SJCRH30 (cell line): ENCODE data around the gene NOL7. TPM values are rescaled to one million over a fixed set of nuclear protein-coding genes. Genes with fewer than 3 reads are reported as not detected.

Experiments used
- DNase-seq, 2 experiments: peaks; one replicate each; pipeline ENCODE4 v3.0.0-alpha.2; 2015 to 2020
- H3K27ac ChIP-seq: fragments of 250-450 bp; sonication (Bioruptor Pico); 2 replicates; pipeline ENCODE4 v1.5.1; 2020; ENCODE audit warnings: mild to moderate bottlenecking, moderate library complexity
- H3K27me3 ChIP-seq: fragments of 250-450 bp; sonication (Bioruptor Pico); 2 replicates; pipeline ENCODE4 v1.5.1; 2020; ENCODE audit warnings: mild to moderate bottlenecking, moderate library complexity
- H3K36me3 ChIP-seq: fragments of 250-450 bp; sonication (Bioruptor Pico); 2 replicates; pipeline ENCODE4 v1.5.1; 2020; ENCODE audit warnings: mild to moderate bottlenecking, moderate library complexity
- H3K4me1 ChIP-seq: fragments of 250-450 bp; sonication (Bioruptor Pico); 2 replicates; pipeline ENCODE4 v1.5.1; 2020; ENCODE audit warnings: mild to moderate bottlenecking, moderate library complexity
- H3K4me3 ChIP-seq: fragments of 250-450 bp; sonication (Bioruptor Pico); 2 replicates; pipeline ENCODE4 v1.5.1; 2020; ENCODE audit warnings: mild to moderate bottlenecking, moderate library complexity
- H3K9me3 ChIP-seq: fragments of 250-450 bp; sonication (Bioruptor Pico); replicated peaks from 2 replicates; pipeline ENCODE4 v1.5.1; 2020; ENCODE audit warnings: mild to moderate bottlenecking, moderate library complexity
- total RNA-seq: library from RNA; depleted of rRNA; stranded (reverse); fragments of >200 nt; shearing (Covaris generic); gene quantifications from 2 replicates; pipeline ENCODE4 v1.2.3, GENCODE V29; 2014; rRNA removed

The NOL7 gene
- 44.8 and 45.8 TPM in 2 replicates for total RNA-seq

DNA sequence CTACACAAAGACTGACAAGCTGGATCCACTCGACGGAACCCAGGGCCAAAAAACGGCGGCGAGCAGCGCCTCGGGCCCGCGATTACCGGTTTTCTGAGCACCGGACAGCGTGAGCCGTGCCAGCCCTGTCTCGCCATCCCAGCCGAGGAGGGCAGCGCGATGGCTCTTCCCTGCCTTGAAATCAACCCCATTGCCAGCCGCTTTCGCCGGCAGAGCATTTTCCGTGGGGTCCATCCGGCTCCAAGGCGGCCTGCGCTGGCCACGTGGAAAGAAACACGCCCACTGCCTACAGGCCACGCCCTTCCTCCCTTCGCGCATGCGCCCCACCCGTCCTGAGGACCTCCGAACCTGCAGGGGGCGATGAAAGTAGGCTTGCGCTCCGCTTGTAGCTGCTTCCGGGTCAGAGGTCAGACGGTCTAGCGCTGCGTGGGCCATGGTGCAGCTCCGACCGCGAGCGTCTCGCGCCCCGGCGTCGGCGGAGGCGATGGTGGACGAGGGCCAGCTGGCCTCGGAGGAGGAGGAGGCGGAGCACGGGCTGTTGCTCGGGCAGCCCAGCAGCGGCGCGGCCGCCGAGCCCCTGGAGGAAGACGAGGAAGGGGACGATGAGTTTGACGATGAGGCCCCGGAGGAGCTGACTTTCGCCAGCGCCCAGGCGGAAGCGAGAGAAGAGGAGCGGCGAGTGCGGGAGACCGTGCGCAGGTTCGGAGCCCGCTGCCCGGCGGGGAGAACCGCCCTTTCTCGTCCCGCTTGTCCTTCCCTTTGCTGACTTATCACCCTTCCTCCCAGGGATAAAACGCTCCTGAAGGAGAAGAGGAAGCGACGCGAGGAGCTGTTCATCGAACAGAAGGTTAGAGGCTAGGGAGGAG, at the start of gene NOL7:
Gene NOL7 (plus strand): TSS at position 410 of the 866 bp plus-strand sequence. CDS start 24 bp downstream, at position 434.
- Histone ChIP-seq H3K27ac (peak within 1 kb of the TSS; percentile 94), H3K36me3 (peaks cover 20% of the 10 kb centered on the region), H3K4me3 (peak within 1 kb of the TSS; percentile 79), H3K27me3 (no peaks in the 10 kb centered on the region), H3K9me3 (no peaks in the 10 kb centered on the region), H3K4me1 (peaks cover 3% of the 10 kb centered on the region; the same call in 1 of the 2 replicates)
- DNase-seq, result peak; percentile 95

DNA sequence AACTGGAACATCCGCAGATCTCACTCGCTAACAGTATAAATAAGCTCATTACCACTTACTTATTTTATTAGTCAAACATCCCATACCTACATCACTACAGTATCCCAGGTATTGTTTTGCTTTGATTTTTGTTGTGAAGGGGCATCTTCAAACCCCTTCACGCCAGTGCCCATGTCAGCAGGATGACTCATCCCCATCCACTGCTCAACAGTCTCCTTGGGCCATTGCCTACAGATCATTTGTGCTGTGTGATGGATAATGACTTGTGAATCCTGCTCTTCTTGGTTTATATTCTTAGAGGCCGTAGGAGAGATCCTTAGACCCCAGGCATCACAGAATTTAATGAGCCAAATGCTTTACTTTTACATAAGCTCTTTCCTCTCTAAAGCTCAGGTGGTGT, 49.2 kb upstream of the NOL7 start:
- H3K27ac ChIP-seq, result no peak overlapping the region
- DNase-seq, result no peak
- no peaks in the 10 kb centered on the region for H3K36me3 ChIP-seq
- H3K4me3 ChIP-seq, result no peak overlapping the region
- no peaks in the 10 kb centered on the region for H3K4me1 ChIP-seq
- no peaks in the 10 kb centered on the region for H3K9me3 ChIP-seq
- no peaks in the 10 kb centered on the region for H3K27me3 ChIP-seq

GRCh38 chr6:13566500-13566899, 48.6 kb upstream of the NOL7 start:
- Histone ChIP-seq H3K36me3 (no peaks in the 10 kb centered on the region), H3K9me3 (no peaks in the 10 kb centered on the region), H3K27ac (no peak overlapping the region), H3K27me3 (no peaks in the 10 kb centered on the region), H3K4me1 (no peaks in the 10 kb centered on the region), H3K4me3 (no peak overlapping the region)
- no peak for DNase-seq

GRCh38 chr6:13568970-13569369, 46.2 kb upstream of the NOL7 start:
- no peak overlapping the region for H3K4me3 ChIP-seq

DNA sequence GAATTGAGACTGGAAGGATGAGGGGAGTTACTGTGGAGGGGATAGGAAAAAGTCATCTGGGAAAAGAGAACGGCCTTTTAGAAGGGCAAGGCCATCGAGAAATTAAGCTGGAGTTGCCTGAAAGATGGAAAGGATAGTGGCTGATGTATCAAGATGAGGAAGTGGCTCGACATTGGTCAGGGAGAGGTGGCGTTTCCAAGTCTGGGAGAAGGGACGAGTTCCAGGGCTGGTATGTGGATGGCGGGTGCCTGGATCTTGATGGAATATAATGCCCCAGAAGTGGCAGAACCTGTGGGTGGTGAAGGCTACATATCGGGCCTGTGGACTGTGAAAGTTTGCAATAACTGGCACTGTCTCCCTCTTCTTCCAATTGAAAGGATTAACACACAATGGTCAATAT, 42.9 kb upstream of the NOL7 start:
- Histone ChIP-seq H3K4me3 (no peak overlapping the region), H3K36me3 (no peaks in the 10 kb centered on the region), H3K27me3 (no peaks in the 10 kb centered on the region), H3K27ac (no peak overlapping the region), H3K4me1 (no peaks in the 10 kb centered on the region), H3K9me3 (no peaks in the 10 kb centered on the region)
- no peak for DNase-seq

More at GRCh38 chr6:13568970-13569369, 46.2 kb upstream of the NOL7 start:
- Histone ChIP-seq H3K27ac (no peak overlapping the region), H3K9me3 (no peaks in the 10 kb centered on the region), H3K36me3 (no peaks in the 10 kb centered on the region), H3K27me3 (no peaks in the 10 kb centered on the region), H3K4me1 (no peaks in the 10 kb centered on the region)
- no peak for DNase-seq

GRCh38 chr6:13572951-13573654, 42.0 kb upstream of the NOL7 start:
- Histone ChIP-seq H3K36me3 (no peaks in the 10 kb centered on the region), H3K4me3 (no peak overlapping the region; the same call in 1 of the 2 replicates), H3K4me1 (no peaks in the 10 kb centered on the region), H3K9me3 (no peaks in the 10 kb centered on the region), H3K27me3 (no peaks in the 10 kb centered on the region), H3K27ac (no peak overlapping the region)
- no peak for DNase-seq

DNA sequence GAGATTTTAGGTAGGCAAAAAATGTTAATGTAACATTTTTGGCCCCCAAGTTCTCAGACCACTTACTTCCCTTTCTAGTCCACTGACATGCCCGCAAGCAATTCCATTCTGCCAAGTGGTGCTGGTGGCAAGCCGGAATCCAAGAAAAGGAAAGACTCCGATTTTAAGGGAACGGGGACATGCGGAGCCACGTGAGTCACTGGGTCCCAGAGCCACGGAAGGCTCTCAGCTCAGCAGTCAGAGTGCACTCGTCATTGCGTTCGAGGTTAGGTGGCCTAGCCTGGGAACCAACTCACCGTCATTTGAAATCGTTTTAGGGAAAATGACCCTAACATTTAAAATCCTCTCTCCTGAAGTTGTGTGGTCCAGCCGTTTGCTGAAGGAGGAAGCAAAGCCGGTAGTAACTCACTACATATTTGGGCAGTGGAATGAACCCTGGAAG, 41.4 kb upstream of the NOL7 start:
- H3K4me3 ChIP-seq, result peak overlapping the region; percentile 74
- H3K36me3 ChIP-seq, result no peaks in the 10 kb centered on the region
- no peaks in the 10 kb centered on the region for H3K27me3 ChIP-seq
- no peaks in the 10 kb centered on the region for H3K9me3 ChIP-seq
- DNase-seq, result peak in 1 of 2 experiments; percentile 16
- no peaks in the 10 kb centered on the region for H3K4me1 ChIP-seq
- H3K27ac ChIP-seq, result no peak overlapping the region

GRCh38 chr6:13574149-13574570, 41.0 kb upstream of the NOL7 start:
- no peaks in the 10 kb centered on the region for H3K4me1 ChIP-seq
- H3K9me3 ChIP-seq, result no peaks in the 10 kb centered on the region
- H3K36me3 ChIP-seq, result no peaks in the 10 kb centered on the region
- peak overlapping the region; percentile 77 for H3K27ac ChIP-seq
- H3K27me3 ChIP-seq, result no peaks in the 10 kb centered on the region
- H3K4me3 ChIP-seq, result peak overlapping the region; percentile 74
- peak; percentile 85 to 89 for DNase-seq

DNA sequence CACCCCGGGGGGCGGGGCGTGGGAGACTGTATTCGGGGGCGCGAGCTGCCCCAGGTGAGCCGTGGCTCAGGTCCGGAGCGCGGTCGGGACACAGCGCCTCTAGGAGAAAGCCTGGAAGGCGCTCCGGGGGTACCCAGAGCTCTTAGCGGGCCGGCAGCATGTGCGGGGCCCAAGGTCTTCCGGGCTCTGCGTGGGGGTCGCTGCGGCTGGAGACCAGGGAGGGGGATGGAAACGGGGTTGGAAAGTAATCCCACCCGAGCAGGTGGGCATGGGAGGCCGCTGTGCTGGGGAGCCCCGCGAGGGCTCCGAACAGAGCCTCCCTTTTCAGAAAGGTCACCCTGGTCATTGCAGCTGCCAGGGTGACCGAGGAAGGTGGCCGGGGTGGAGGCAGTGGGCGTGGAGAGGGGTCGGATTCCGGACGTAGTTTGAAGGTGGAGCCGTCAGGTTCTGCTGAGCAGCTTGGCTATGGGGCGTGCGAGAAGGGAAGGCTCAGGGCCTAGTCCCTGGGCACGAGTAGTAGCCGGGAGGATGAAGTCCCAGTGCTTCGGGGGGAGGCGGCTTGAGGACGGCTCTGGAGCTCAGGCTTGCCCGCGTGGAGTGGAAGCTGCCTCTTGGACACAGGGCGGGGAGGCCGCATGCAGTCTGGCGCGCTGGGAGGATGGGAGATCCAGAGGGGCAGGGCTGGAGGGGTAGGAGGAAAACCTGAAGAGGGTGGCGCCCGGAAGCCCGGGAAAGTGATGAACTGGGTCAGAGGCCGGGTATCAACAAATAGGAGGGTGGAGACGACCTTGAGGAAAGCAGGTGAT, 40.4 kb upstream of the NOL7 start, which contains the start of gene SIRT5:
Gene SIRT5 (plus strand): TSS at position 31 of the 806 bp plus-strand sequence. CDS start 9,510 bp downstream, outside the sequence.
- H3K36me3 ChIP-seq, result no peaks in the 10 kb centered on the region
- peak within 1 kb of the TSS; percentile 74 for H3K4me3 ChIP-seq
- no peaks in the 10 kb centered on the region for H3K9me3 ChIP-seq
- peak within 1 kb of the TSS; percentile 77 for H3K27ac ChIP-seq
- H3K27me3 ChIP-seq, result no peaks in the 10 kb centered on the region
- no peaks in the 10 kb centered on the region for H3K4me1 ChIP-seq
- peak; percentile 73 to 80 for DNase-seq

- no peaks in the 10 kb centered on the region for H3K4me1 ChIP-seq
- DNase-seq, result no peak
- H3K27ac ChIP-seq, result no peak overlapping the region; the same call in 1 of the 2 replicates
- H3K36me3 ChIP-seq, result no peaks in the 10 kb centered on the region
- no peaks in the 10 kb centered on the region for H3K9me3 ChIP-seq
- H3K4me3 ChIP-seq, result peak overlapping the region; percentile 74
- H3K27me3 ChIP-seq, result no peaks in the 10 kb centered on the region
These were observed 39.8 kb upstream of the NOL7 start for GRCh38 chr6:13575377-13575775.

DNA sequence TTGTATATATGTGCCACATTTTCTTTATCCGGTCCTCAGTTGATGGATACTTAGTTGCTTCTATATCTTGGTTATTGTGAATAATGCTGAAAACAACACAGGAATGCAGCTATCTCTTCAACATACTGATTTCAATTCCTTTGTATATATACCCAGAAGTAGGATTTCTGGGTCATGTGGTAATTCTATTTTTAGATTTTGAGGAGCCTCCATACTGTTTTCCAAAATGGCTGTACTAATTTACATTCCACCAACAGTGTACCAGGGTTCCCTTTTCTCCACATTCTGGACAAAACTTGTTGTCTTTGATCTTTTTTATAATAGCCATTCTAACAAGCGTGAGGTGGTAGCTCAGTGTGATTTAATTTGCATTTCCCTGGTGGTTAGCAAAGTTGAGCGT, 39.1 kb upstream of the NOL7 start:
- Histone ChIP-seq H3K4me1 (no peaks in the 10 kb centered on the region), H3K36me3 (no peaks in the 10 kb centered on the region), H3K27me3 (no peaks in the 10 kb centered on the region), H3K27ac (no peak overlapping the region), H3K9me3 (no peaks in the 10 kb centered on the region), H3K4me3 (no peak overlapping the region)
- no peak for DNase-seq

GRCh38 chr6:13577926-13578325, 37.2 kb upstream of the NOL7 start:
- Histone ChIP-seq H3K27ac (no peak overlapping the region), H3K27me3 (no peaks in the 10 kb centered on the region), H3K36me3 (no peaks in the 10 kb centered on the region), H3K4me3 (no peak overlapping the region), H3K4me1 (no peaks in the 10 kb centered on the region), H3K9me3 (no peaks in the 10 kb centered on the region)
- no peak for DNase-seq

DNA sequence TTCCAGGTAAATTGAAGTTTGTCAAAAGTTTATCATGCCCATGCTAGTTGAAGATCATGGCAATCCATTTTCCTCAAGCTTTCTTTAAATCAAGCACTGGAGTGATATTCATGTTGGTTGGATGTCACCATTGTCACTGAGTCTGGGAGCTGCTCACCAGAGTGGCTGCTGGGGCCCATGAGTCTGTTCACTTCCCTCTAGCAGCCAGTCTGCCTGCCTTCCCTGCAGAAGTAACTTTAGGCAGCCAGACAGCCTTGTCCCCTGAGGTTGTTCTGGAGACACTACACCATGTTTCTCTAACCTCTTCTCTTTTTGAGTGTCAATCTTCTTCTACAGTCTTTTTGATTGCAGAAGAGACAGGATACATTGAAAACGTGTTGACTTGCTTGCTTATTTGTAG, 35.2 kb upstream of the NOL7 start:
- Histone ChIP-seq H3K27me3 (no peaks in the 10 kb centered on the region), H3K27ac (no peak overlapping the region)

DNA sequence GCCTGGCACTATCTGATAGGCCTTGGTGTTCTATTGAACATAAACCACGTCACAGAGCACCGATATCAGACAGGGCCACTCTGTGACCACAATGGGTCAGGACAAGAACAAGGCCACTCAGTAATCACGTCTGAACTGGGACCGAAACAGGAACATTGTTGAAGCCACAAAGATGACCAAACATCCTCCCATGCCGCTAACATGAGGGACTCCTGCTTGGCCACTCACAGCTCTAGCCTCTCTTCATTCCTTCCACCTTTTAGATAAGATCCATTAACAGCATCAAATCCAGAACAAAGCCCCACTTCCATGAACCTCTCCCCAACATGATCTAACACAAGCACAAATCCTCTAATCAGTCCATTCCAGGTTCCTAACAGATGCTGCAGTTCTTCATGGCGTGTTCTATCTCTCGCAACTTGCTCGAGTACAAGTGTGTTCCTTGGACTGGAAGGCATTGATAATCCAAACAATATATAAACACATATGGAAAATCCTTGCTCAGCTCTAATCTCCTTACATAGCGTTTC, 33.4 kb upstream of the NOL7 start:
- Histone ChIP-seq H3K4me3 (no peak overlapping the region), H3K27ac (no peak overlapping the region), H3K27me3 (no peaks in the 10 kb centered on the region), H3K9me3 (no peaks in the 10 kb centered on the region), H3K4me1 (no peaks in the 10 kb centered on the region), H3K36me3 (no peaks in the 10 kb centered on the region)
- DNase-seq, result no peak

More for the DNA sequence above, 35.2 kb upstream of the NOL7 start:
- Histone ChIP-seq H3K36me3 (no peaks in the 10 kb centered on the region), H3K9me3 (no peaks in the 10 kb centered on the region), H3K4me3 (no peak overlapping the region), H3K4me1 (no peaks in the 10 kb centered on the region)
- no peak for DNase-seq
